Central memory CD8-positive, alpha-beta T cell (primary cell): Measurements from ENCODE around the gene TMEM132D.

Source experiments
- ATAC-seq: fragments of 150-1000 bp; cut with Tn5 transposase; replicated peaks from 2 replicates; pipeline ENCODE4 v1.10.0; 2022; ENCODE audit warnings: mild to moderate bottlenecking, moderate FRiP score, moderate number of reproducible peaks; ENCODE audit not compliant: poor library complexity, severe bottlenecking; ENCODE audit errors: extremely low read depth
- DNase-seq, 2 donors: peaks; one replicate each; pipeline ENCODE4 v3.0.0; 2021; ENCODE audit warnings: low spot score in 2 of 2
- H3K27ac Mint-ChIP-seq: one replicate; pipeline ENCODE4 v1.8.0; 2022; ENCODE audit warnings: low read depth, mild to moderate bottlenecking, moderate library complexity, mixed read lengths
- H3K27me3 Mint-ChIP-seq: one replicate; pipeline ENCODE4 v1.8.0; 2022; ENCODE audit warnings: mixed read lengths
- H3K36me3 Mint-ChIP-seq: one replicate; pipeline ENCODE4 v1.8.0; 2022; ENCODE audit warnings: mild to moderate bottlenecking, moderate library complexity, mixed read lengths; ENCODE audit not compliant: insufficient read depth
- H3K4me1 Mint-ChIP-seq: one replicate; pipeline ENCODE4 v1.8.0; 2022; ENCODE audit warnings: mixed read lengths
- H3K4me3 Mint-ChIP-seq: one replicate; pipeline ENCODE4 v1.8.0; 2022; ENCODE audit warnings: mild to moderate bottlenecking, moderate library complexity, mixed read lengths
- H3K9me3 Mint-ChIP-seq: one replicate; pipeline ENCODE4 v1.8.0; 2022; ENCODE audit warnings: mixed read lengths

The TMEM132D gene

DNA sequence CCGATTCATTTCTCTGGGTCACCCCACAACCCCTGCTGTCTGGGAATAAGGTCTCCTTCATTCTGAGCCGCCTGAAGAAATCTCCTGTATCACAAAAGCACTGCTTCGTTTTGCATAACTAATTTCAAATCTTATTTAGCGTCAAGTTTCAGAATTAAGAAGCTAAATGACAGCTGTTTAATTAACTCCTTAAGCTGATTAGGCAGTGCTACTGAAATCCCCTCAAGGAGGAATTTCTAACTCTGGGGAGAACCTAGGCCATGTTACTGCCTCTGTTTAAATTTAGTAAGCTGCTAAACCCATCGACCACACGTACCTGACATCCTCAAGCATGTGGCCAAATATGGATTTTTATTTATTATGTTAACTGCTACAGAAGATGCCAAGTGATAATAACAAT is 677.0 kb downstream of the TMEM132D start:
- H3K36me3 Mint-ChIP-seq = no peaks in the 10 kb centered on the region
- ATAC-seq = no peak
- no peaks in the 10 kb centered on the region for H3K9me3 Mint-ChIP-seq
- H3K4me3 Mint-ChIP-seq = no peak overlapping the region
- peaks cover 7% of the 10 kb centered on the region for H3K27me3 Mint-ChIP-seq
- H3K4me1 Mint-ChIP-seq = no peaks in the 10 kb centered on the region
- DNase-seq = no peak
- H3K27ac Mint-ChIP-seq = no peak overlapping the region

DNA sequence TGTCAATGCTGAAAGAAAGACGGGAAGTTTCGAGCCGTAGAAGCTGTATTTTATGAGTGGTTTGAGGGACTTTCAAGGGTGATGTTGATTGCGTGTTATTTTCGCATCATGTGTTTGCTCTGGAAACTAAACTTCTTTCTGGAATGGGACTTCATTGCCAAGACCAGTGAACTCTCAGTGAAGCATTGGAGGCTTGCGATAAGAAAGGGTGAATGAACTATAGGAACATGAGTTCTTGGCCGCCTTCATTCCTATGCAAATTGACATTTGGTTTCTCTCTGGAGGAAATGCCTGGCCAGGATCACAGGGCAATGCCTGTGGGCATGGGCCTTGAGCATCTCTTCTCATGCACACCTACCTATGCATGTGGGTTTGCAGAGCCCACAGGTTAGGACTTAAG is 677.8 kb downstream of the TMEM132D start:
- Mint-ChIP-seq H3K4me3 (no peak overlapping the region), H3K9me3 (no peaks in the 10 kb centered on the region), H3K27ac (no peak overlapping the region), H3K4me1 (no peaks in the 10 kb centered on the region), H3K36me3 (no peaks in the 10 kb centered on the region), H3K27me3 (peaks cover 7% of the 10 kb centered on the region)
- DNase-seq = no peak
- no peak for ATAC-seq

DNA sequence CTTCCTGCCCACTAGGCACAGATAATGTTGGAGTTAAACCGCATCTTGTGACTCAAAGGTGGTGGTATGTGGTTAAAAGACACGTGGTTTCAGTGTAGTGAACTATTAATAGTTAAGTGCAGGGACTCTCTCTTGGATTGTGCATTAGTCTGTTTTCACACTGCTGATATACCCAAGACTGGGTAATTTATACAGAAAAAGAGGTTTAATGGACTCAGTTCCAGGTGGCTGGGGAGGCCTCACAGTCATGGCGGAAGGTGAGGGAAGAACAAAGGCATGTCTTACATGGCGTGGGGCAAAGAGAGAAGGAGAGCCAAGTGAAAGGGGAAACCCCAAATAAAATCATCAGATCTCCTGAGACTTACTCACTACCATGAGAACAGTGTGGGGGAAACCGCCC is 688.3 kb downstream of the TMEM132D start:
- Mint-ChIP-seq H3K4me3 (no peak overlapping the region), H3K27me3 (peaks cover 25% of the 10 kb centered on the region), H3K27ac (no peak overlapping the region), H3K9me3 (peaks cover 13% of the 10 kb centered on the region), H3K36me3 (no peaks in the 10 kb centered on the region), H3K4me1 (no peaks in the 10 kb centered on the region)
- no peak for ATAC-seq
- no peak for DNase-seq

DNA sequence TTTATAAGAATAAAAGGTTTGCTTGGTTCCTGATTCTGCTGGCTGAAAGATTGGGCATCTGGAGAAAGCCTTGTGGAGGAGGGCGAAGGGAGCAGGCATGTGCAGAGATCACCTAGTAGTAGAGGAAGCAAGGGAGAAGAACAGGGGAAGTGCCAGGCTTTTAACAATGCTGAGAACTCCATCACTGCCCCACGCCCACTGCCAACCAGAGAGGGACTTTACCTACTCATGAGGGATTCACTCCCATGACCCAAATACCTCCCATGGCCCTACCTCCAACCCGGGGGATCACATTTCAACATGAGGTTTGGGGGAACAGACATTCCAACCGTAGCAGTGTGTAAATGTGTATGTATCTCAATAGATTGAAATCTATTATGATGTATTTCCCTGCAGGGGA is 690.3 kb downstream of the TMEM132D start:
- ATAC-seq = no peak
- Mint-ChIP-seq H3K4me3 (no peak overlapping the region), H3K9me3 (peaks cover 13% of the 10 kb centered on the region), H3K4me1 (no peaks in the 10 kb centered on the region), H3K36me3 (no peaks in the 10 kb centered on the region), H3K27ac (no peak overlapping the region), H3K27me3 (peaks cover 29% of the 10 kb centered on the region)
- DNase-seq = no peak

DNA sequence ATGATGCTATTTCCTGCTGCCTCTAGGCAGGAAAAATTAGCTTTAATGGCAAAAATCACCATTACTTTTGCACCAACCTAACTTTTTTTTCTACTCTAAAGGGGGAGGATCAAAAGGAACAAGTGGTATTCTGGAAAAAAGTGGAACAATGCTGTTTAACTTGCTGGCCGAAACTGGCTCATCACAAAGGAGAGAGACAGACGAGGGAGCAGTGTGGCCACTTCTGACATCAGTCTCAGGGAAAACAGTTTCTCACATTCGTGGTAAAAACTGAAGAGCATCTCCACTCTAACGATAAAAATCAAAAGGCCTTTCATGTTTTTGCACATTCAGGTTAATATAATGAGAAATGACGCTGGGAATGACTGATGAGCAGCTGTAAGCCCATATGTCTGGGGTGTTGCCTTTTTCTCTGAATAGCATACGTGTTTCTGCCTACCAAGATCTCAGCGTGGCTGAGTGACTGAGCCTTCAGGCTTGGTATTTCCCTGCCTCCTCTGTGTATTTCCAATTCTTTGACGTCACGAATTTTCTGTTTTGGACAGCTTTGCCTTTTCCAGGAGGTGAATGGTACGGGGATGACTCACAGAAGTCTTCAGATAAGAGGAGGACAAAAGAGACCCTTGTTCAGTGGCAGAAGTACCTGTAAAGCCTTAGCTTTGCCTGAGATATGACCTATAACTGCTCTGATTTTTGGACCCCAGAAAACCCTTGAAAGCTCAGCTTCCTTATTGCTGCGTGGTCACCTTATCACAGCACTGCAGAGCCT is 691.8 kb downstream of the TMEM132D start:
- ATAC-seq (no peak), DNase-seq (no peak)
- Mint-ChIP-seq H3K27ac (no peak overlapping the region), H3K36me3 (no peaks in the 10 kb centered on the region), H3K4me3 (no peak overlapping the region), H3K9me3 (peaks cover 13% of the 10 kb centered on the region), H3K27me3 (peaks cover 29% of the 10 kb centered on the region), H3K4me1 (no peaks in the 10 kb centered on the region)

DNA sequence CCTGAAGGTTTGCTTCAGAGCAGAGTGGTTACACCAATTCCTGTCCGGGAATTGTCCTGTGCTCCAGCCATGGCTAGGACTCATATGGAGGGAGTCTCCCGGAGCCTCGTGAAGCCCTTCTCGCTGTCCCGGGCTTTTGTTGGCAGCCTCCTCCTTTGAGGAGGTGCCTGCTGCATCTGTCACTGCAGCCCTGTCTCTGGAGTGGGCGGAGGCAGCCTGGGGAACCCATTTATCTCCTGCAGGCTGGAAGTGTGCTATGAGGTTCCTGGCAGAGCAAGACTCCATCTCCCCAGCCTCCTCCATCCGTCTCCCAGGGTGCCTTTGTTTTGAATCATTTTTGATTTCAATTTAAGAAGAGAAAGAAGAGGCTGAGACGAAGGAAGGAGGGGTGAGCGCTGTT is 695.3 kb downstream of the TMEM132D start:
- Mint-ChIP-seq H3K4me3 (no peak overlapping the region), H3K27me3 (peaks cover 54% of the 10 kb centered on the region), H3K27ac (no peak overlapping the region), H3K36me3 (no peaks in the 10 kb centered on the region), H3K9me3 (no peaks in the 10 kb centered on the region), H3K4me1 (no peaks in the 10 kb centered on the region)
- ATAC-seq (no peak), DNase-seq (no peak)

DNA sequence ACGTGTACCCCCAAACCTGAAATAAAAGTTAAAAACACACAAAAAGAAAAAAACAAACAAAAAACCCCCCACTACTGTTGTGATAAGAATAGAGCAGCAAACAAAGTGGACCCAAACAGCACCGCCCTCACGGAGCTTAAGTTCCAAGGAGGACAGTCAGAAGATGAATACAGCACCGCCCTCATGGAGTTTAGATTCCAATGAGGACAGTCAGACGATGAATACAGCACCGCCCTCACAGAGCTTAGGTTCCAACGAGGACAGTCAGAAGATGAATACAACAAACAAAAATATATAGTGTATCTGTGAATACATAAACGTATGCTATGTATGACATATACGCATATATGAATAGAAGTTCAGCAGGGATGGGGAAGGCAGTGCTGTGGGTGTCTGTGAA is 696.7 kb downstream of the TMEM132D start:
- H3K9me3 Mint-ChIP-seq = no peaks in the 10 kb centered on the region
- ATAC-seq (no peak), DNase-seq (no peak)
- H3K4me3 Mint-ChIP-seq = no peak overlapping the region
- no peaks in the 10 kb centered on the region for H3K4me1 Mint-ChIP-seq
- H3K27me3 Mint-ChIP-seq = peaks cover 44% of the 10 kb centered on the region
- H3K36me3 Mint-ChIP-seq = no peaks in the 10 kb centered on the region
- H3K27ac Mint-ChIP-seq = no peak overlapping the region

DNA sequence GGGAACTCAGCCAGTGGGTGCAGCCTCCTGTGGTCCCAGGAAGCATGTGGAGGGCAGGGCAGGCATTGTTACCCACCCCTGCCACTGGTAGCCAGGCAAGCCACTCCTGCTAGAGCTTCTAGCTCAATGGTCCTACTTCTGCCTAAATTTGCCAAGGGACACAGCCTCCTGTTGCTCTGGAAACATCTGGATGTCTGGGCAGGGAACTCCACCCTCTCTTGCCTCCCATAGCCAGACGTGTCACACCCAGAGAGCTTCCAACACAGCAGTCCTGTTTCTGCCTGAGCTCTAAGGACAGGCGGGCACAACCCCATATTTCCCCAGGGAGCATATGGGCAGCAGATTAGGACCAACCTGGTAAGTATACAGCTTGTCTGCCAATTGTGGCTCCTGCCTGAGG is 700.4 kb downstream of the TMEM132D start:
- Mint-ChIP-seq H3K9me3 (no peaks in the 10 kb centered on the region), H3K27me3 (peaks cover 40% of the 10 kb centered on the region), H3K4me3 (no peak overlapping the region), H3K27ac (no peak overlapping the region), H3K36me3 (no peaks in the 10 kb centered on the region), H3K4me1 (no peaks in the 10 kb centered on the region)
- no peak for DNase-seq
- ATAC-seq = no peak

DNA sequence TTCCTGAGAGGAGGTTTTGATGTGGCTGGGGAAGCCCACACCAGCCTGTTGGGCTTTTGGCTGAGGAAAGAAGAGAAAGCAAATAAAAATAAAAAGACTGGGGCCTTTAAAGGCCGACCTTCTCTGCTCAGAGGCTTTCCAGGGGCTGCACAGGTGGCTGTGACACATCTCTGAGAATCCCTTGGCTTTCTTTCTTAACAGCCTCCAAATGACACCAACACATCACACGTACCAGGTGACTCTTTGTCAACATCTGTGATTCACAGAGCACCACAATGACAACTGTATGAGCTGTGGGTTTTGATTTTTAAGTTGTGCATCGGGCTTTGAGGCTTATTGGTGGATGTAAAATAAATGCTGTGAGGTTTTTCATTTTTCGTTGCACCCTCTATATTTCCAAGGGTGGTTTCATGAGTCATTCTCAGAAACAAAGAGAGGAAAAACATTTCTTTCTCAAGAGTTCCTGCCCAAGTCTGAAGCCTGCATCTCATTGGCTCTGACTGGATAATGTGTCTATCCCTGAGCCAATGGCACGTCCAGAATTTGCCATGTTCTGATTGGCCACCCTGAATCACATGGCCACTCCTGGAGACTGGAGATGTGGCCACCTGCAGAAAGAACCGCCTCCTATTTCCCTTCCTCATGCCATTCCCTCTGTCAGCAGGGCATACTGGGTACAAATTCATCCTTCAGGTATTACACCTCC is 701.6 kb downstream of the TMEM132D start:
- no peaks in the 10 kb centered on the region for H3K9me3 Mint-ChIP-seq
- H3K36me3 Mint-ChIP-seq = no peaks in the 10 kb centered on the region
- DNase-seq (no peak), ATAC-seq (no peak)
- H3K4me3 Mint-ChIP-seq = no peak overlapping the region
- peaks cover 40% of the 10 kb centered on the region for H3K27me3 Mint-ChIP-seq
- no peaks in the 10 kb centered on the region for H3K4me1 Mint-ChIP-seq
- no peak overlapping the region for H3K27ac Mint-ChIP-seq

DNA sequence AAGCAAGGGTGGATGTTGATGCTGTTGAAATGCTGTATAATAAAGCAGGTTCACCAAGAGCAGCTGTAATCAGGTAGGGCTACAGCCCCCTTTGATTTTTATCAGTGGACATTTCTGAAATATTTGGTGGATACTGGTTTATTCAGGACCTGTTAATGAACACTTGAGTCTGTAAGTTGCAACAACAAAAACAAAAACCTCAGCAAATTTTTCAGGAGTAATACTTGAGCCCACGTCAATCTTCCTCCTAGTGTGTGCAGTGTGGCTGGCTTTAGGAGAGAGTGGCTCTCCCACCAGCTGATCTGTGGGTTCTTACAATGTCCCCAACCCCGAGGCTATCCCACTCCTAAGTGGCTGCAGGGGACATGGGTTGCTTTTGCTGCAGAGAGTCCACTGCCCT is 702.8 kb downstream of the TMEM132D start:
- Mint-ChIP-seq H3K4me1 (no peaks in the 10 kb centered on the region), H3K36me3 (no peaks in the 10 kb centered on the region), H3K4me3 (no peak overlapping the region), H3K27ac (no peak overlapping the region), H3K27me3 (peaks cover 39% of the 10 kb centered on the region), H3K9me3 (no peaks in the 10 kb centered on the region)
- ATAC-seq = no peak
- no peak for DNase-seq

DNA sequence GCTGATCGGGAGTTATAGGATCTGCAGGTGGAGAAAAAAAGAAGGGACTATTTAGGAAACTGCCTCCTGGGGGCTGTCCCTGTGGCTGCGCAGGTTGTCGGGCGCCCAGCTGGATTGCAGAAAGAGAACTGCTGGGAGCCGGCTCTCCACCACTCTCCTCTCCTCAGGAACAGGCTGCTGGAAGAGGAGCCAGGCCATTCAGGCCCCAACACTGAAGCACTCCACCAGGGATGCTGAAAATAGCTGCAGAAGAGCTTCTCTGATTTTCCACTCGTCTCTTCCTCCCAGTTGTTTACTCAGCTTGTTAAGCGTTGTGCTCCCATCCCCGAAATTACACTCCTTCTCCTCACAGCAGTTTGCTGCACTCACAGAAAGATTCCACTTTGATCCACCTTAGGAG is 703.2 kb downstream of the TMEM132D start:
- Mint-ChIP-seq H3K4me3 (no peak overlapping the region), H3K27ac (no peak overlapping the region), H3K4me1 (no peaks in the 10 kb centered on the region), H3K9me3 (no peaks in the 10 kb centered on the region), H3K27me3 (peaks cover 35% of the 10 kb centered on the region), H3K36me3 (no peaks in the 10 kb centered on the region)
- no peak for ATAC-seq
- DNase-seq = no peak

DNA sequence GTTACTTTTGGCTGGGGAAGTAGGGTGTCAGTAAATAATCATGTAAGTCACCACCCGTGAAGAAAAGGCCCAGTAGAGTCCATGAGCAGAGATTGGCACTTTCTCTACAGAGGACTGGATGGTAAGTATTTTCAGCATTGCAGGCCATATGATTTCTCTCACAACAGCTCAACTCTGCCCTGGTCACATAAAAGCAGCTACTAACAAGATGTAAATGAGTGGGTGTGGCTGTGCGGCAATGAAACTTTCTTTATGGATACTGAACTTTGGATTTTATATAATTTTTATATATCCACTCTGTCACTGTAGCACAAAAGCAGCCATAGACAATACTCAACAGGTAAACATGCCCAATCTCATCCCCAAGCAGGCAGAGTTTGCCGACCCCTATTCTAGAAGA is 706.9 kb downstream of the TMEM132D start:
- Mint-ChIP-seq H3K27me3 (peaks cover 21% of the 10 kb centered on the region), H3K4me1 (no peaks in the 10 kb centered on the region), H3K36me3 (no peaks in the 10 kb centered on the region), H3K27ac (no peak overlapping the region), H3K9me3 (peaks cover 4% of the 10 kb centered on the region), H3K4me3 (no peak overlapping the region)
- DNase-seq (no peak), ATAC-seq (no peak)

DNA sequence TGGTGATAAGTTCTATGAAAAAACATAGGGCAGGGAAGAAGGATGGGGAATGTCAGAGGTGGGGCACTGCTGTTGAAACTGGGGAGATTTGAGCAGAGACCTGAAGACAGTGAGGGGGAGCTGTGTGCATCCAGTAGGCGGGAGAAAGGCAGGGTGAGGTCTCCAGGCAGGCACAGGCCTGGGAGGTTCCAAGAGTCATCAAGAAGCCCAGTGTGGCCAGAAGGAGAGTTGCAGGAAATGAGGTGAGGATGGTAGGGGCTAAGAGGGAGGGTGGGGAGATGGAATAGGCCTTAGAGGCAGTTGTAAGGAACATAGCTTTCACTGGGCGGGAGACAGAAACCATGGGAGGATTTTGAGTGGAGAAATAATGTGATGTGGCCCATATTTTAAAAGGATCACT is 708.7 kb downstream of the TMEM132D start:
- ATAC-seq = no peak
- H3K27me3 Mint-ChIP-seq = peaks cover 12% of the 10 kb centered on the region
- H3K27ac Mint-ChIP-seq = no peak overlapping the region

More for the DNA sequence above, 708.7 kb downstream of the TMEM132D start:
- no peak overlapping the region for H3K4me3 Mint-ChIP-seq
- DNase-seq = no peak
- no peaks in the 10 kb centered on the region for H3K4me1 Mint-ChIP-seq
- no peaks in the 10 kb centered on the region for H3K36me3 Mint-ChIP-seq
- peaks cover 4% of the 10 kb centered on the region for H3K9me3 Mint-ChIP-seq
